ENCODE data around the gene OR2C1.

OR2C1 gene

DNA sequence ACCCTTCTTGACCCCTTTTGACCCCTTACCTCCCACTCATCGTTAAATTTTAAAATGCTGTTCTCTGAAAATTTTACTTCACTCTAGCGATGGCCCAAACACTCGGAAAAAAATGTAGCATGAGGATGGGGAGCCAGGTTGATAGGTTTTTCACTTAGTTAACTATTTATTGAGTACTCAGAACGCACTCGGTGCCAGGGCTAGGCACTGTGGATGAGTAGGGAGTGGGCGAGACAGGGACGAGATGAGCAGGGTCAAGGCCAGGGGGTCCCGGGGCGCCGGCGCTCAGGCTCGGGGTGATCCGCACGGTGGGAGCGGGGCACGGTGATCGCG lies 44.7 kb downstream of the OR2C1 start:
- DNase-seq (ENCODE audit: low read depth): no peak

DNA sequence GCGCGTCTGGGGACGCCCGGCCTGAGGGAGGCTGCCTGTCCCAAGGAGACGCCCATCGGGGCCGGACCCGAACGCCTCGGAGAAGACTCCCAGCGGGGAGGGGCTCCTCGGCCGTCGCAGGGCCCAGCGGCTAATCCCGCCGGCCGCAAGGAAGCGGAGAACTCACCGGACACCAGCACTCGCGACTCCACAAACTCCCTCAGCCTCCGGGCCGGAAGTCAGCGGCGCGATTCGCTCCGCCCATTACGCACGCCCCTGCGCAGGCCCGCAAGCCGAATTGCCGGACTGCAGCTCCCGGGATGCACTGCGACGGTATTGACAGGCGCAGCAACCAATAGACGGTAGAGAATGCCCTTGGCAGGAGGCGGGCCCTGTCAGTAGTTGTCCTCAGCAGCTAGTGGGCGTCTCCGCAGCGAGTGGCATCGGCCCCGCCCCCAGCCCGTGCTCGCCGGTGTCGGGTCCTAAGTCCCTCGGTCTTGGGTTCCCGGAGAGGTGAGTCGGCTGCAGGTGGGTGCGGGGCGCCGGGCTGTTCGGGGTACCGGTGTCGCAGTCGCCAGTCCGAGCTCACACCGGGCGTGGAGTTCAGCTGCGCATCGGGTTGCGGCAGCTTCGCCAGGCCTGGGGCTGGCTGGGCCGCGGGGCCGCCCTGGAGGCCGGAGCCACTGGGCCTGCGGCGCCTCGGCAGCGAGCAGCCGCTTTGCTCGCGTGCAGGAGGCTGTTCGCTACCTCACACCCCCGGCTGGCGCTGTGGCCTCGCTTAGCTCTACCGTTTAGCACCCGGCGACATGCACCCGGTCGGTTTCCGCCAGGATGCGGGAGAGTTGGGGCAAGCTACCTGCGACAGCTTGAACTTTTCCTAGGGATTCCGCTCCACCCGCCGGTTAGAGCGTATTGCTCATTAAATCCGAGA lies 45.3 kb downstream of the OR2C1 start, which contains the start of the genes ZNF174 and ZSCAN32:
Gene ZNF174 (plus strand): TSS at position 437 of the 910 bp plus-strand sequence. CDS start 790 bp downstream, outside the sequence.
Gene ZSCAN32 (minus strand): TSS at position 226 of the 910 bp plus-strand sequence. CDS start 3,447 bp downstream, outside the sequence.
- peak; percentile 97 for DNase-seq (ENCODE audit: low read depth)

DNA sequence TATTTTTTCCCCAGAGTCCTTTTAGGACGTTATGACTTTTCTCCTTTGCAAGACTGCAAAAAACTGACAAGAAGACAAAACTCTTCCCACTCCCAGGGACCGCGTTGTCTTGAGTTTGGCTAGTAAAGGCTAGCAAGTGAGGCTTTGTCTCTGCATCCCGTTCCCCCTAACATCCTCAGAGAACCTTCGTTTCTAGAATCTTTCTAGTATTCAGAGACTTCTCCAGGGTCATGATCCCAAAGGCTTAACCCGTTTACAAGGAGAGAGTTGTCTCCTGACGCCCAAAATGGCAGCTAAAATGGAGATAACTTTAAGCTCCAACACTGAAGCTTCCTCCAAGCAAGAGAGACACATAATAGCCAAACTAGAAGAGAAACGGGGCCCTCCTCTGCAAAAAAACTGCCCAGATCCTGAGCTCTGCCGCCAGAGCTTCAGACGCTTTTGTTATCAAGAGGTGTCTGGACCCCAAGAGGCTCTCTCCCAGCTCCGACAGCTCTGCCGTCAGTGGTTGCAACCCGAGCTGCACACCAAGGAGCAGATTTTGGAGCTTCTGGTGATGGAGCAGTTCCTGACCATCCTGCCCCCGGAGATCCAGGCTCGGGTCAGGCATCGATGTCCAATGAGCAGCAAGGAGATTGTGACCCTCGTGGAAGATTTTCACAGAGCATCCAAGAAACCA lies 46.2 kb downstream of the OR2C1 start:
- no peak for DNase-seq (ENCODE audit: low read depth)
